Measurements from ENCODE around the gene EXOC2.
"Not testable (repeated sequence)": the region's sequence is repeated elsewhere in the genome, so short reads cannot be mapped to it uniquely, and the experiment has no call there.

EXOC2 gene

GRCh38 chr6:679282-679681 lies 13.7 kb downstream of the EXOC2 start:
- DNase-seq (ENCODE audit: low read depth): no peak

GRCh38 chr6:678520-678919 lies 14.4 kb downstream of the EXOC2 start:
- DNase-seq (ENCODE audit: low read depth): no peak

GRCh38 chr6:677919-678318 lies 15.0 kb downstream of the EXOC2 start:
- DNase-seq (ENCODE audit: low read depth): no peak

- no peak for DNase-seq (ENCODE audit: low read depth)
Measured at GRCh38 chr6:674956-675355, 18.0 kb downstream of the EXOC2 start.

GRCh38 chr6:674406-674805 lies 18.5 kb downstream of the EXOC2 start:
- no peak for DNase-seq (ENCODE audit: low read depth)

- DNase-seq (ENCODE audit: low read depth): no peak
Measured at GRCh38 chr6:667253-667927, 25.5 kb downstream of the EXOC2 start.

GRCh38 chr6:665403-666267 lies 27.3 kb downstream of the EXOC2 start:
- no peak for DNase-seq (ENCODE audit: low read depth)

GRCh38 chr6:663788-664187 lies 29.2 kb downstream of the EXOC2 start:
- not testable (repeated sequence) for DNase-seq (ENCODE audit: low read depth)

GRCh38 chr6:659716-660581 lies 33.0 kb downstream of the EXOC2 start:
- no peak for DNase-seq (ENCODE audit: low read depth)

- DNase-seq (ENCODE audit: low read depth): no peak
Measured at GRCh38 chr6:658244-658643, 34.7 kb downstream of the EXOC2 start.

- no peak for DNase-seq (ENCODE audit: low read depth)
Measured at GRCh38 chr6:657743-658142, 35.2 kb downstream of the EXOC2 start.

- no peak for DNase-seq (ENCODE audit: low read depth)
Measured at GRCh38 chr6:656460-657252, 36.3 kb downstream of the EXOC2 start, which contains the start of gene HUS1B. Gene HUS1B, minus strand, starts transcription at chr6:657100. Its CDS starts 156 bp downstream, at chr6:656944.

- no peak for DNase-seq (ENCODE audit: low read depth)
Measured at GRCh38 chr6:654136-654535, 38.8 kb downstream of the EXOC2 start.

- DNase-seq (ENCODE audit: low read depth): no peak
Measured at GRCh38 chr6:652865-653264, 40.1 kb downstream of the EXOC2 start.

GRCh38 chr6:650098-650497 lies 42.8 kb downstream of the EXOC2 start:
- no peak for DNase-seq (ENCODE audit: low read depth)

- no peak for DNase-seq (ENCODE audit: low read depth)
Measured at GRCh38 chr6:642805-643204, 50.1 kb downstream of the EXOC2 start.

GRCh38 chr6:641225-641985 lies 51.5 kb downstream of the EXOC2 start:
- no peak for DNase-seq (ENCODE audit: low read depth)

- DNase-seq (ENCODE audit: low read depth): no peak
Measured at GRCh38 chr6:636488-636887, 56.5 kb downstream of the EXOC2 start.

GRCh38 chr6:635233-635632 lies 57.7 kb downstream of the EXOC2 start:
- DNase-seq (ENCODE audit: low read depth): no peak

- DNase-seq (ENCODE audit: low read depth): no peak
Measured at GRCh38 chr6:633611-634010, 59.3 kb downstream of the EXOC2 start.

GRCh38 chr6:628766-629165 lies 64.2 kb downstream of the EXOC2 start:
- no peak for DNase-seq (ENCODE audit: low read depth)
